GM21381 (cell line): Measurements from ENCODE around the gene FAM170B.

Experiments used
- ATAC-seq: cut with Tn5 transposase; IDR thresholded peaks from one replicate; pipeline ENCODE4 v1.9.1; 2021; ENCODE audit warnings: mild to moderate bottlenecking, moderate library complexity; ENCODE audit not compliant: unreplicated experiment

Gene FAM170B

DNA sequence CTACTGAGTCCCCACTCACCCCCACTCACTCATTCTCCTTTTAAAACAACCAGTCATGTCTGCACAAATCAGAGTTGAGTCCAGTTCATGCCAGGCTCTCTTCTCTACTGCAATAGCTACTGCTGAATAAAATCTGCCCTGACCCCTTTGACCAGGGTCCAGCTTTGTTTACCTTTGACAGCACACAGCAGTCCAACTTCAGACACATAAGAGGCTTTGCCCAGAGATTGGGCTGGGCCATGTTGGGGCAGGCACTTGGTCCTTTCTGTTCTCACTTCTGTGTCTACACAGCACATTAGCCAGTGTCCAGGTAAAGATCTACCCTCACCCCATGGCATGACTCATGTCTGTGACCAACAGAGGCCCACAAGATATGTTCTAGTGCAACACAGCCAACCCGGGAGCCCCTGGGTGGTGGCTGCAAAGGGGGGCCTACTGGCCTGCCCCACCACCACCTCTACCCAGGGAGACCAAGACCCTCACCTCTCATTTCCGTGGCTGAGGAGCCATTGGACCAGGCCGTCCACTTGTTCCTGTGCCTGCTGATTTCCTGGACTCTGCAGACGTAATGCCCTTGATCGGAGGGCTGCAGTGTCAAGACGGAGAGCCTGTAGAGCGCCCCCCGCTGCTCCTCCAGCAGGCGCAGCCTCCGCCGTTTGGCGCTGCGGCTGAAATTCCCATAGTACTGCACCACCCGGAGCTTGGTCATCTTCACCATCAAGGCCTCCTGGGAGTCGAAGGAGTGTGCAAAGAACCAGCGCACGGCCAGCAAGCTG, 26.5 kb downstream of the FAM170B start:
- ATAC-seq = no peak

DNA sequence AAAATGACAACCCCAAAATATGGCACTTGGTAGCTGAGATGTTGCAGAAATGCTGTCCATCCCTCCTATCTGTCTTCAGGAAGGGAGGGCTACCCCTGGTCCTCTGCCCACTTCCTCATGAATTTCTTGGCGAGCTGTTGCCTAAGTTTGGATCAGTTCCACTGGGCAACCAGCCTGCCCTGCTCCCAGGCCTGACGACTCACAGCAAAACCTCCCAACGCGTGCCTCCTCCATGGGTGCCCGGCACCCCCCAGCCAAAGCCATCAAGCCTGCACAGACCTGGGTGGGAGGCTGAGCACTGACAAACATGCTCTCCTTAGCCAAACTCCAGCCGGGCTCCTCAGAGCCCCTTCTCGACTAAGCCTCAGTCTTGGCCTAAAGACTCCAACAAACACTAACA, 27.4 kb downstream of the FAM170B start:
- ATAC-seq = no peak

DNA sequence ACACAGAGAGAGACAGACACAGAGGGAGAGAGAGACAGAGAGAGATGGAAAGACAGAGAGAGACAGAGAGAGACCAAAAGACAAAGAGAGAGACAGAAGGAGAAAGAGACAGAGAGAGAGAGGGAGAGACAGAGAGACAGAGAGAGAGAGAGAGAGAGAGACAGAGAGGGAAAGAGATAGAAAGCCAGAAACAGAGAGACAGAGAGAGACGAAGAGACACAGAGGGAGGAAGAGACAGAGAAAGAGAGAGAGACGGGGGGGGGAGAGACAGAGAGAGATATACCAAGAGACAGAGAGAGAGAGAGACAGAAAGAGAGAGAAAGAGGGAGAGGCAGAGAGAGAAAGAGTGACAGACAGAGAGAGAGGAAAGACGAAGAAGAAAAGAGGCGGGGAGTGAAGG, 28.7 kb downstream of the FAM170B start:
- ATAC-seq = no peak

DNA sequence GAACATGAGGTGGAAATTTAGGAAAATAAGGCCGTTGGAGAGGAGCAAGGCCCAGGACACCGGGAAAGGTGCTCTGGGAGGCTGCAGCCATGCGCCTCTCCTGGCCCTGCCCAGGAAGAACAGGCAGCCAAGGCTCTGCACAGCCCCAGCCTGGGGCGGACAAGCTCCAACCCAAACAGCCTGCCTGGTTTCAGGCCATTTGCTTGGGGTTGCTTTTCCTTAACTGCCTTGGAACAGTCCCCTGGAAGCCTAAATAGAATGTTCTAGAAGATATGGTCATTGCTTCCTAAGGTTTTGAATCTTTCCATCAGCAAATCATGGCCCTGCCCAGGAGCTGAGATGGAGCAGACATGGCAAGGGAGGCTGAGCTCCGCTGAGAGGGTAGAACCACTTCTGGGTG, 29.5 kb downstream of the FAM170B start:
- ATAC-seq = no peak

DNA sequence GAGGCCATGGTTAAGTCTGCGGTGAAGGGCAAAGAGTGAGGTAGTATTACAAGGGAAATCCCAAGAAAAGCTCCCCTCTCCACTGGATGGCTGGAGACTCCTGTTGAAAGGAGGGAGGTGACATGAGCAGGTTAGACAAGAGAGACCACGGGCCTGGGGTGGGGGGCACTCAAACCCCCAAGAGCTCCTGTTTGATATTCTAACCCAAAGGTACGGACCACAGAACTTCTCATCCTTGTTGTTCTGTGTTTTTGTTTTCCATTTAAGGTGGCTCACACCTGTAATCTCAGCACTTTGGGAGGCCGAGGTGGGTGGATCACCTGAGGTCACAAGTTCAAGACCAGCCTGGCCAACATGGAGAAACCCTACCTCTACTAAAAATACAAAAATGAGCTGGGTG, 30.1 kb downstream of the FAM170B start:
- no peak for ATAC-seq

DNA sequence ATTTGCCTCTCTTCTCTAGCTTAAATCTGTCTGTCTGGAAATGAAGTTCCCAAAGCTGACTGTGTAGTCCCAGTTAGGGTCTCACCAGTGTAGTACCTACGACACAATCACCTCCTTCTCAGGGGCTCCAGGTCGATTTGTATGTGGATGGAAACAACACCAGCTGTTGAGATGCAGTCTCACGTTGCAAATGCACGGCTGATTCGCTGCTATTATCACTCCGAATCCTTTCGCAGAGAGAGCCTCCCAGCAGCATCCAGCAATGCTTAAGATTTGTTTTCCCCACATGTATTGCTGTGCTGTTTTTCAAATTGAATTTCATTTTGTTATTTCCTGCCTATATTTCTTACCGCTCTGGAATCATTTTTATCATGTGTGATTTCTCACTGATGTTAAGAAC, 34.8 kb downstream of the FAM170B start:
- ATAC-seq = no peak

DNA sequence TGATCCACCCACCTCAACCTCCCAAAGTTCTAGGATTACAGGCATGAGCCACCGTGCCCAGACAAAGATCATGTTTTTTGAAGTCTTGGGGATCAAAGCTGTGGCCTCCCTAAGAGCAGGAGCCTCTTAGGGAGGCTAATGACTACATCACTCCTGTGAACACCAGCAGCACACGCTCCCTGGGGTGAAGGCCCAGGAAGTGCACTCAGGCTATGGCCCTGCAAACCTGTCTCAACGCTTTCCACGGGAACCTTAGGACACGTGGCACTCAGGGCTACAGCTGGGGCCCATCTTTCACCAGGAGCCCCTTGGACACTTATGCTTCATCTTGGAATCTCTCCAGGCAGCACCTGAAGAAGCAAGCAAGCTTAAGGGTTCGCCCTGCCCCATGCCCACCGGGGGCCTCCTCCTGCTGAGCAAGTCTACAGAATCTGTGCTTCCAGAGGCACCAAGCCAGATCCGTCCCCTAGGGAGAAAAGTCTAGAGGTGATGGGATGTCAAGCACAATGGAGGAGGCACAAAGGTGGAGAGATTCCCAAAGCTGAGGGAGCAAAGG, 36.9 kb downstream of the FAM170B start:
- ATAC-seq = no peak

DNA sequence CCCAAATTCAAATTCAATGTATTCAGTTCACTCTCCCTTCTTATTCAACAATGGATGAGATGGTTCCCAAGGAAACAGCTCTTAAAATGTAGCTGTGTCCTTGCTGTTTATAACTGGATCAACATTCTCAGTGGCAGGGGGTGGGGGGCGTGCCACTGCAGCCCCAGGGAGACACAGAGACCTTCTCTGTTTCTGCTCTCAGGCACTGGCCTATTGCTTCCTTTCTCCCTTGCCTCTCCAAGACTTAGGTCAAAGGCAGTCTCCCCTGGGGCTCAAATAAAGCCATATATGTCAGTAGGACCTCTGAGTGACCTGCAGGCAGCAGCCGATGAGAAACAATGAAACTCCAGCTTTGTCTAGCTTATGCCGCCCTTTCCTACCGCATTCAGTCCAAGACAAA, 39.2 kb downstream of the FAM170B start:
- no peak for ATAC-seq

DNA sequence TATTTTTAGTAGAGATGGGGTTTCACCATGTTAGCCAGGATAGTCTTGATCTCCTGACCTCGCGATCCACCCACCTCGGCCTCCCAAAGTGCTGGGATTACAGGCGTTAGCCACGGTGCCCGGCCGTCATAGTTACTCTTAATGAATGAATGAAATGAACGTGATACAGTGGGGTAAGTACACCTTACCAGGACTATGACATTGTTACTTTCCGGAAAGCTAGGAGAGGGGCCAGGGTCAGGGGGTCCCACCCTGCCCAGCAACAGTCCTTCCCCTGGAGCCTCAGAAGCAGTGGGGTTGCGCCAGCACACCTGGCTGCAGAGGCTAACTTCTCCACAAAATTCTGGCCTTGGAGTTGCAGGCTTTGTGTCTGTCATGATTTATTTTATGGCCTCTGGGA, 39.9 kb downstream of the FAM170B start:
- ATAC-seq = no peak

DNA sequence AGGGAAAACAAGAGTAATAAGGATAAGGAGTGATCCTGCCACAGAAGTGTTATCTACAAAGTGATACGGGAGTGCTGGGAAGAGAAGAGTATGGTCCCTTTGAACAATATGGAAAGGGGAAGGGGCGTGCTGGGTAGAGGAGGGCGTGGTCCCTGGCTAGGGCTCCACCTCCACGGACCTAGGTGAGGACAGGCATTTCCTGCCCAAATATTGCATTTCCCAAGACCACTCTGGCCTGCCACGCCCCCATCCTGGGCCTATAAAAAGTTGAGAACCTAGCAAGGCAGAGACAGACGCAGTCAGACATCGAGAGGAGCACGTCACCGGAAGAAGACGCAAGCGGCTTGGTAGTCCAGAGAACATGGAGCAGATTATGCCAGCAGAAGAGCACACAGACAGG, 41.3 kb downstream of the FAM170B start:
- ATAC-seq = no peak

DNA sequence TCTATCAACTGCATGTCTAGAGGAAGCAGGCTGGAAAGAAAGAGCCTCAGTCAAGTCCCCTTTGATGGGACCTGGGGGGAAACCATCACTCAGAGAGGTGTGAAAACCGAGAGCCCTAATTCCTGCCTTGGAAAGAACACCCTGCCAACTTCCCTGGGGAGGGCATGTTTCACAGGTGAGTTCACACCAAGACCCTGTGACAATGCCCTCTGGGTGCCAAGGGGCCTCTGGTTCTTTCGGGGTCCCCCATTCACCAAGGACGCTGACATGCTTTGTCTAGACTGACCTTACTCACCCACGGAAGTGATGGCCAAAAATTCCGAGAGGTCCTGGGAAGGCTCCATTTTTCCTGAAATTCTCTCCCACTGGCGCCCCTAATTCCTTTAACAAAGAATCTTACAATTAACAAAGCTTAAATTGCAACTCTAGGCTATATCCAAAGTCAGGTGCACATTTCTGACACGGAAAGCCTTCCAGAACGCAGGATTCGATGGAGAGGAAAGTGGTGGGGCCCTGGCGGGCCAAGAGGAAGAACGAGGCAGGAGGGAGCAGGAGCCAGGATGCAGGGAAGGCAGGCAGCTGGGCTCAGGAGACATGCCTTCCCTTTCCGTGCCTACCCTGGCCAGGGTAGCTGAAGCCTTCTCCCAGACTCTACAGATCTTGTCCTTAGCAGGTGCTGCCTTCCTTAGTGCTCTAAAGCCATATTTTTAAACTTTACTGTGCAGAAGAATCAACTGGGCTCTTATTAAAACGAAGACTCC, 42.2 kb downstream of the FAM170B start:
- ATAC-seq = no peak

DNA sequence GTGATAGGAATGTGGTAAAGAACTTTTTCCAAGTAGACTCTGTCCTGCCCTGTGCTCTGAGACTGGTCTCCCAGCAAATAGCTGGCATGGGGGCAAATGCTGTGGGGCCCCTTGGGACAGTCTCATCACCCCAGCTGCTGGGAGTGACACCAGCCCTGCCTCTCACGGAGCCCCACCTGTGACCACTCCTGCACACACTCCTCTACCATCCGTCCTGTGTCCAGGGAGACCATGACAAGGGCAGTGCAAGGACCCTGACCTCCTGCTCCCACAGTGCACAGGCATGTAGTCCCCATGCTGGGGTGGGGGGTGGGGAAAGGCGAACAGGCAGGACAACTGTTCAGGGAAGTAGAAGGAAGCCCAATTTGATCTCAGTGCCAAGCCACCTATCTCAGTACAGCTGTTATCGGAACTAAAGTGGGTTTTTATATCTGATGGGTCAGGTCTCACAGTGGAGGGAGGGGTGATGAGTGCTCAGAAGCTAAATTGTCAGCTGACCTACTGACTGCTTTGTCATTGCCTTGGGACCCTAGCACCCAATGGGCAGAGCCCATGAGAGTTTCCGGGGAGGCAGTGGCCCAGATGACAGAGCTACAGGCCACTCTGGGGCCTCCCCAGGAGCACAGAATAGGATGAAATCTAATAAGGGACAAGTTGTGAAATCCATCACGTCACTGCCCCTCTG, 43.0 kb downstream of the FAM170B start:
- ATAC-seq = no peak

DNA sequence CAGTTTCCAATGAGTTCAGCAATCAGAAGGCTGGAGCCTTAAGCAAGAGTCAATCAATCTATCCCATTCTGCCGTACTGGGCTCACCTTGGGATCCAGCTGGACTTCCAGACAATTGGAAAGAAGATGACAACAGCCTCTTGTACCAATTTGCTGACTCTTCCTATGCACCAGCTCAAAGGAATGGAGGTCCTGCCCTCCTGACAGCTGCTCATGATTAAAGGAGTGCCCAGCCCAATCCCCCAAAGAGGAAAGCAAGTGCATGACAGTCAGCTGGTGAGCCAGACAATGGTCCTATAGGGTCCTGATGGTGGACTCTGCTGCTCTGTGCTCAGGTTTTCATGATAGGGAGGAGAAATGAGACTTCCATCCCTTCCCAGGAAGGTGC, 43.6 kb downstream of the FAM170B start:
- ATAC-seq = no peak

DNA sequence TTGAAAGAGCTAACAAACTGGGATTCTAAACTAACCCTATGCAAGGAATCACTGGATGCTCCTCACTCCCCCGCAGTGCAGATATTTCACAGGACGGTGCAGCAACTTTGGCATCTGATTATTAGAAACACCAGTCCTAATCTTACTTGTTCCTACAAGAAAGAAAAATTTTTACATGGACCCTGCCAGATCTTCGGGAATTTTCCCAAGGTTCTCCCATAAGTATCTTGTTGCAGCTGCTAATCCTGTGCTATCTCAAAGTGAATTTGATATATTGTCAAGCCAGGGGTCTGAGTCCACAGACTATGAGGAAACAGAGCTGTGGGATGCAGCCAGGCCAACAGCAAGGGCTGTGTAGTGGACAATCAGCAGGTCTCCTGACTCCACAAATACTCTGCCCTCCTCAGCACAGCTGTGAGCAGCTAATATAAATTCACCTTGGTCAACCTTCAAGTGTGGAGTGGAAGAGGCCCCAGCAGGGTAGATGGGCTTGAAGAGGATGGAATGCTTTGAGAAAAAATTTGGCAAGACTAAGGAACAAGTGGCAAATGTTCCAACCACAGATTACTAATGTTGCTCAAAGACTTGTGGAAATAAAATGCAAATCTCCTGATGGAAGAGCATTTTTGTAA, 44.1 kb downstream of the FAM170B start:
- no peak for ATAC-seq

DNA sequence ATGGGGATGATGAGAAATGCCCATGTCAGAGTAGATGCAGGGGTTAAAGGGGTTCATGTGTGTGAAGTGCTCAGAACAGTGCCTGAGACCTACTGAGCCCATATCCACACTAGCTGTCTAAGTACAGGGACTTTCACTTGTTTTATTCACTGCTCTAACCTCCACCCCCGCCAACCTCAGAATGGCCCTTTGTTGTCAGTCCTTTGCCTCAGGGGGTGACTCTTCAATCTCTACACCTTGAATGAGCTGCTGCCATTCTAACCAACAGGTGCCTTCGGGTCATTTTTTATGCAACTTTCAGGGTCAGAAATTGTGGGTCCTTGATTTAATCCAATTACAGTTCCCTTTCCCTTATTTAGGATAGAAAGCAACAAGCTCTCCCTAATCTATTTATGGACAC, 44.7 kb downstream of the FAM170B start:
- ATAC-seq = no peak

DNA sequence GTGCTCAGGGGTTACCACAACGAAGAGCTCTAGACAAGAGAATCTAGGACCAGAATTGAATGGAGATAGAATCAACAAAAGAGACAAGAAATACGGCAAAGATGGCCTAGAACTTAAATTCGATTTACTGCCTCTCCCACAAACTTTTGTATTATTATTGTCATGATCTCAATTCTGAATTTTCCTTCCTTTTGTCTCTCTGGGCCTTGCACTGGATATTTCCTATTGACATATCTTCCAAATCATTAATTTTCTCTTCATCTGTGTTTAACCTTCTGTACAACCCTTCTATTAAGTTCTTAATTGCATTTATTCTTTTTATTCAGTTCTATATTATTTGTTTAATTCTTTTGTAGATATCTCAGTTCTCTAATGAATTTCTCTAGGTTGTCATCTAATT, 46.9 kb downstream of the FAM170B start:
- no peak for ATAC-seq

DNA sequence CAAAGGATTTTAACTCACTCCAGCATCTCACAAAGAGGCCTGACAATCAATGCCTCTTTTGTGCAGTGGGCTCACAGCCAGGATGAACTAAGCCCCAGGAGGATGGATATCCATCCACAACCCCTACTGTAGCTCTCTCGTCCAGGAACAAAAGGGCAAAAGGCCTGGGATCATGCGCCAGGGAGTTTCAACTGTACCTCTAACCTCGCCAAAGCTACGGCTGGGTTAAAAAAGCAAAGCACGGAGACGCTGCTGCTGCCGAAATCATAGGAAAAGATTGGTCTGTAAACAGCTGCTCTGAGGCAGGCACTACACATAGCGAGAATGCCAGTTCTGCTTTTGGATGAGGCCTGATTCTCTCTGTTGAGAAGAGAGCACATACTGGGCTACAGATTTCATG, 50.6 kb downstream of the FAM170B start:
- no peak for ATAC-seq

DNA sequence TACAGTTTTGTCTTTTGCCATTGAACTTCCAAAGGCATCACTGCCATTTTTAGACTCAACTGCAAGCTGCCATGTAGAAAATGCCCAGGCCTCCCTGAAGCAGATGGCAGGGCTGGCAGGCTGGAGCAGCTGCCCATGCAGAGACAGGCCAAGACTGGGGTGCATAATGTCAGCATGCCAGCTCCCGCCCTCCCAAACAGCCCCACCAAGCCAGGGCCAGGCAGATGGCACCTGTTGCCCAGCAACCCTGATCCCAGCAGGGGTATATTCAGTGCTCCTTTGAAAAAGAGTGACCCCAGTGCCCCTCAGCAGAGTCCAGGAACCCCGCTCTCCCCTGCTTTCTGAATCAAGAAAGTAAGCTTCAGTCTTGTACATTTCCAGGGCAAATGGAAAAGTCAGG, 51.1 kb downstream of the FAM170B start:
- ATAC-seq = no peak

DNA sequence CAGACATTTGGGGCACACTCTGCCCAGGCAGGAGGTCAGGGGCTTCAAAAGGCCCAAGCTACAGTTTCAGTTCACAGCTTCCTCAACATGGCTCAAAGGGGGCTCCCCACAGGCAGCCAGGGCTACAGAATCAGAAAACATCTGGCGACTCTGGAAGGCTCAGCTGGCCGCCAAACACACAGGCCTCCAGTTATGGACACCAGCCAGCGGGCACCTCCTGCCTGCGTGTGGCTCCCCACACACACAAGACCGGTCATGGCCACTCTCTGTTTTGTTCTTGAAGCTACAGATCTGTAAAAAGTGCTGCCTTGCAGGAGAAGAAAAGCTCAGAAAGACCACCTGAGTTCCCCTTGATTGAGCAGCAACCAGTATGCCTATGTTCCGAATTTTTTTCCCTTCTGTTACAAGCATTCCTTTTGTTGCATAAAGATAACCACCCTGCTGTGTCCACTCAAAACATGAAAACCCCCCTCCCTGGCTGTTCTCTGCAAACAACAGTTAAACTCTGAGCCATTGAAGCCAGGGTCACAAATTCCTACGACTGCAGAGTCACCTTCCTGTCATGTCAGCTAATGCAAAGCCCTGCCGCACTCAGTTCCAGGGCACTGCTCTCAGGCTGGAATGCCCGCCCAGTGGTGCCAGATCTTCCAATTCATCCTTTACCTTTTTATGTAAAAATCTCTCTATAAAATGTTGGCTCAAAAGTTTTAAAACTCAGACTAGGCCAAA, 52.1 kb downstream of the FAM170B start:
- no peak for ATAC-seq
